Renal pelvis (tissue), 4 donors: ENCODE measurements around the gene RXFP4. TPM values are rescaled to one million over a fixed set of nuclear protein-coding genes. Genes with fewer than 3 reads are reported as not detected.
"Not testable (repeated sequence)": the region's sequence is repeated elsewhere in the genome, so short reads cannot be mapped to it uniquely, and the experiment has no call there.

Source experiments
- DNase-seq: peaks from one replicate; pipeline ENCODE4 v3.0.0-alpha.2; 2013
- polyA plus RNA-seq, 3 donors: library from polyadenylated mRNA; unstranded; fragments of 120-200 nt; gene quantifications; one replicate each; pipeline ENCODE4 v1.2.1, GENCODE V29; 2013; ENCODE audit not compliant: insufficient read length in 3 of 3

Gene RXFP4
- polyA plus RNA-seq, 3 donors: 0.24 TPM; not detected in 2

DNA sequence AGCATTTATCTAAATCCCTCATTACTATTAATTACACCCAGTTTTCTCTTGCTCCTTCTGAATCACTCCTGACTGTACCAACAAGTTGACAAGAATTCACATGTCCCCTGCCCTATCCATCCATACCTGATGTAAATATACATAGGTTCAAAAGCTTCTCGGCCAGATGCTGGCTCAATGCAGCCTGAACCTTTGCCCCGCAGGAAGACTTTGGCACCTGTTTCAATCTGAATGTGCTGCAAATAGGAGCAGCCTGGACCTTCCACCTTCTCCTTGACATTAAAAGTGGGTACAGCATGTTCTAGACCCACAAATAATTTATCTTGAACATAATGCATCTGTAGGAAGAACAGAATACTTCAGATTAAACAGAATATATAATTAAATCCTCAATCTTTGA lies 15.9 kb upstream of the RXFP4 start:
- DNase-seq: no peak

DNA sequence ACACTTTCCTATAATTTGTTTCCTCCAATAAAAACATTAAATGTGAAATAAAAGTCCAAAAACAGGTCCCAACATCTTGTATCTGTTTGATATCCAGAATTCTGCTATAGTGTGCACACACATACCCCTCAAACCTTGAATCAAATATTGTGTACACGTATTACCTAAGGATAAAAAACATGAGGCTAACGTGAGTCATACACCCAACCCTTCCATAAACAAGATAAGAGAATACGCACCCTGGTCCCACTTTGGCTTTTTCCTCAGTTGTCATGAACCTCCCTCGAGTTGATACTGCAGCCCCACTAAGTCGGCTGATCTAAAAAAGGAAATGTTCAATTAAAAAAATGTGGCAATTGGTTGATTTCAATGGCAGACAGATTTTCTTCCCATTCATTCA lies 12.4 kb upstream of the RXFP4 start:
- no peak for DNase-seq

DNA sequence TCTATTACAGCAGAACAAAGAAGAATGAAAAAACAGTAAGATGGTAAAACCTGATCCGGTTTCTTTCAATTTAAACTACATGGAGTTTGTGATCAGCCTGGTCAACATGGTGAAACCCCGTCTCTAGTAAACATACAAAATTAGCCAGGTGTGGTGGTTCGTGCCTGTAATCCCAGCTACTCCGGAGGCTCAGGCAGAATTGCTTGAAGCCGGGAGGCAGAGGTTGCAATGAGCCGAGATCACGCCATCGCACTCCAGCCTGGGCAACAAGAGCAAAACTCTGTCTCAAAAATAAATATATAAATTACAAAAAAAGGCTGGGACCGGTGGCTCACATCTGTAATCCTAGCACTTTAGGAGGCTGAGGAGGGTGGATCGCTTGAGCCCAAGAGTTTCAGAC lies 10.7 kb upstream of the RXFP4 start:
- not testable (repeated sequence) for DNase-seq

DNA sequence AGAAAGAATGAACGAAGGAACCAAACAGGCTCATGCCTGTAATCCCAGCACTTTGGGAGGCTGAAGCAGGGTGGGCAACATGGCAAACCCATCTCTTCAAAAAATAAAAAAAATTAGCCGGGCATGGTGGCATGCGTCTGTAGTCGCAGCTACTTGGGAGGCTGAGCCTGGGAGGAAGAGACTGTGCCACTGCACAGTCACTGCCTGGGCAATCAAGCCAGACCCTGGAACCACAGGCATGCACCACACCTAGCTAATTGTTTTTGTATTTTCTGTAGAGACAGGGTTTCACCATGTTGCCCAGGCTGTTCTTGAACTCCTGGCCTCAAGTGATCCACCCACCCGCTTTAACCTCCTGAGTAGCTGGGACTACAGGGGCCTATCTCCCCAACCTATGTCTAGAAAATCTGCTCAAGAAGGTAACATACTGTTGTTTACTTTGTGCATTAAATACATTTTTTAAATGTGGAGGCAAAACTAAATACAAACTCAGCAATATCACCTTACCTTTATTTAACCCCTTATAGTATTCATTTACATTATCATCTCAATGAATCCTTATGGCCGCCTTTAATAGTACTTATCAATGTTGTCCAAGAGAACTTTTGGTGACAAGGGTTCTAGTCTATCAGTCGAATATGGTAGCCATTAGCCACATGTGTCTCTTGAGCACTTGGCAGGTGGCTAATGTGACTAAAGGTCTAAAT lies 10.0 kb upstream of the RXFP4 start:
- DNase-seq: no peak

DNA sequence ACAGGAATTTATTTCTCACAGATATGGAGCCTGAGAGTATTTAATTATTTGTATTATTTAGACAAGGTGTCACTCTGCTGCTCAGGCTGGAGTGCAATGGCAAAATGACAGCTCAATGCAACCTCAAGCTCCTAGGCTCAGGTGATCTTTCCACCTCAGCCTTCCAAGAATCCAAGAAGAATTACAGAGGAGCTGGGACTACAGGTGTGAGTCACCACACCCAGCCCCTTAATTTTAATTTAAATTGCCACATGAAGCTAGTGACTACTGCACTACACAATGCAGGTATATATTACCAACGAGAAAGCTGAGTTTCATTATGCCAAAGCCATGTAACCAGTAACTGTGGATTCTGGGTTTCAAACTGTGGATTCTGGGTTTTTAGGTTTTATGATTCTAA lies 9.4 kb upstream of the RXFP4 start:
- no peak for DNase-seq

DNA sequence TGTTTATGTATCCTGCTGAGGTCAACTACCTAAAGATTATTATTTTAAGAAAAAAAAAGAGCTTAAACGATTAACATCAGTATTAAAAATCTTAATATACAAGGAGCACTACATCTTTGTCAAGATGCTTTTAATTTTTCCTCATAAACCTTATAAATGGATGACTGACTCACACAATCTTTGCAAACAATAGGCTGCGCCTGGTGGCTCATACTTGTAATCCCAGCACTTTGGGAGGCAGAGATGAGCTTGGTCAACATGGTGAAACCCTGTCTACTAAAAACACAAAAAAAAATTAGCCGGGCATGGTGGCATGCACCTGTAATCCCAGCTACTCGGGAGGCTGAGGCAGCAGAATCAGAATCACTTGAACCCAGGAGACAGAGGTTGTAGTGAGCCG lies 9.0 kb upstream of the RXFP4 start:
- no peak for DNase-seq

DNA sequence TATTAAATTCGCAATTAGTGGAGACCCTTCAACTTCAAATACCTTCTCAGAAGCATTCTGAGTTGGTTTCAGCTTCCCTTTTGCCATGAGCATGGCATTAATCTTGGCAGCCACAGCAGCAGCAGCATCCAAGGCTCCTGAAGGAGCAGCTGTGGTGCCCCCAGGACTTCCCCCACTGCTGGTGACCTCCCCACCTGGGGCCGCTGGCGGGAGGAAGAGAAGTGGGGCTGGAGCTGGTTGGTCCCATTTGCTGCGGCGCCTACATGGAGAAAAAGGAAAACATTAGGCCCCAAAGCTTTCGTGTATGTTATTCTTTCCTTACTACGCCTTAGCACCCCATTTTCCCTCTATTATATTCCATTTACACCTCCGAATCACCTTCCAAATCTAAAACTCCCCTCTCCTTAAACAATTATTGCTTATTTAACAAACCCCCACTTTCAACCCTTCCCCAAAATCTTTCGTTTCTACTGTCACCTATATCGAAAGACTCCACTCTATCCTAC lies 7.8 kb upstream of the RXFP4 start:
- DNase-seq: no peak

DNA sequence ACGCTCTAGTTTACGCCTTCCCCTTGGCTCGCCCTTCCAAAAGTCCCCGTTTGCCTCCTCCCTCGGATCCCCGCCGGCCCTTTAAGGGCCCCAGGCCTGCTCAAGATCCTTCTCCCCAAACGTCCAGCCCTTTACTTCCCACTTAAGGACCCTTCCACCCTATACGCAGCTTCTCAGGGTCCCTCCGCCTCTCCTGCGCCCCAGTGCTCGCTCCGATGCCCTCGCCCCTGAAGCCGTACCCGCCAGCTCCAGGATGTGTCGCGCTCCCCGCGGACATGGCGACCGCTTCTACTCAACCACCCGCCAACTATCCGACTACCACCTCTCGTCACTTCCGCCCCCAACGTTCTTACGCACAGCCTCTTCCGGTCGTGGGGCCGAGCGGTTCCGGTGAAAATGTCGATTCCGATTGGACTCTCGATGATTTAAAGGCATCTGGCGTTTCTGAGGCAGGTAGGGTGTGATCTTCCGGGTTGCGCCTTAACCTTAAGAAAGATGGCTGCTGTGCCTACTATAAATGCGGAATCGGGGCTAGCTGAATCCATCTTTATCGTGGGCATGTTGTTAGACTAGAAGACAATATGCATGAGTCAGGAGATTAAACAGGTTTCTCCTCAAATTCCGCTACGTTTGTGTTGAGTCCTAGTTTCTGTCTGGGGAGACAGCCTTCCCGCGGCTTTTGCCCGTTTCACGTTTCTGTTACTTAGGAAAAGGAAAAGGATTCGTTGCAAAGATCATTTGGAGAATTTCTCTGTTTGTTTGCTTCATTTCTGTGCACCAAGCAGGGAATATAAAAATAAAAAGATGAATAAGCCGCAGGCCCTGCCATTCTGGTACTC lies 7.1 kb upstream of the RXFP4 start, which contains the start of gene KHDC4:
Gene KHDC4, minus strand, starts transcription at position 317 of the 839 bp plus-strand sequence. Its CDS starts 40 bp downstream, at position 277.
- DNase-seq: peak; percentile 100

DNA sequence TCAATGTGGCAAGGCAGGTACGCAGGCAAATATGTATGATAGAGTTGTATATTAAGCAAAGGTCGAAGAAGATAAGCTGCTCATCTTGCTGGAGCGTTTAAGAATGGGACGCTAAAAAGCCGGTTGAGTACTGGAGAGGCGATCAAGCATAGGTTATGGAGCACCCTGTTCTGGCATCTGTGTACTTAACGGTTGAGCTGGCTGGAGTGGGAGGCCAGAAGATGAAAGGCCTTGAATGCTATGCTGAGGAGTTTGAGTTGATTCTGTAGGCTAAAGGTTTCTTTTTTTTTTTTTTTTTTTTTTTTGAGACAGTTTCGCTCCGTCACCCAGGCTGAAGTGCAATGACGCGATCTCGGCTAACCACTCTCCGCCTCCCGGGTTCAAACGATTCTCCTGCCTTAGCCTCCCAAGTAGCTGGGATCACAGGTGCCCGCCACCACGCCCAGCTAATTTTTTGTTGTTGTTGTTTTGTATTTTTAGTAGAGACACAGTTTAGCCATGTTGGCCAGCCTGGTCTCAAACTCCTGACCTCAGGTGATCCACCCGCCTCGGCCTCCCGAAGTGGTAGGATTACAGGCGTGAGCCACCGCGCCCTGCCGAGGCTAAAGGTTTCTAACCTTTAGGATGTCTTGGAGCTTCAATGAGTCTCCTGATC lies 6.4 kb upstream of the RXFP4 start:
- peak; percentile 54 for DNase-seq

DNA sequence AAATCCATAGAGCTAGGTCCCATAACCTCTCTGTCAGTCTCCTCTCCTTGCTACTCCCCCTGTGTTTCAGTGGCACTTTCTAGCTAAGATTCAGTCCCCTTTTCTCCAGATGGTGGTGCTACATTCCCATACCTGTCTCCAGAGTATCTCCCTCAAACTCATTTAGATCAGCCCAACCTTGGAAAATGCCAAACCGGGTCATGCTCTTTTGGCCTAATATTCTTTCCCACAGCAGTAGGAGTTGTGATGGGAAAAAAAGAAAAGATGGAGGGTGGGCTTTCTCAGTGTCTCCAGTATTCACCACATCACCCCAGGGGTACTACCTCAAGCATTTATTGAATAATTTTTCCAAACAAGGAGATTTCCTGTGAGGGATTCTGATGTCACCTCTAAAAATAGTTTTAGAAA lies 3.2 kb upstream of the RXFP4 start:
- peak; percentile 69 for DNase-seq

DNA sequence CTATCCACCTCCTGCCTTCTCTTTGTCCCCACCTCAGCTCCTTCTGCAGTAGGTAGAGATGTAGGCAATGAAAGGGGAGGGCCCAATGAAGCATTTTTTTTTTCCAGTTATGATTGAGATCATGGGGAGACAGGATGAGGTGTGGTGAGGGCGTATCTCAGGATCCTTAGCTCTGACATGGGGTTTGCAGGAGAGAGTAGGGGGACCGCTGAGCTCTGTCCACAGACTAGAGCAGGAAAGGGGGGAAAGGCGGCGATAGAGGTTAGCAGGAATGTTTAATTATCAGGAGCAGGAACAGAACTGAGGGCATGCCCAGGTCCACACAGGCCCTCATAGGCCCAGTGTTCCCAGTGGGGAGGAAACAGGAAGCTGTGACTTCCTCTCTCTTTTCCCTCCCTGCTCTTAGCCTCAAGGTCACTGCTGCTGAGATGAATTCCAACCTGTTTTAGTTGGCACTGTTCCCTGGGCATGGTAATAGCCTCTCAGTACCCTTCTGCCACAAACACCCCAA lies 901 bp upstream of the RXFP4 start:
- DNase-seq: peak; percentile 54

DNA sequence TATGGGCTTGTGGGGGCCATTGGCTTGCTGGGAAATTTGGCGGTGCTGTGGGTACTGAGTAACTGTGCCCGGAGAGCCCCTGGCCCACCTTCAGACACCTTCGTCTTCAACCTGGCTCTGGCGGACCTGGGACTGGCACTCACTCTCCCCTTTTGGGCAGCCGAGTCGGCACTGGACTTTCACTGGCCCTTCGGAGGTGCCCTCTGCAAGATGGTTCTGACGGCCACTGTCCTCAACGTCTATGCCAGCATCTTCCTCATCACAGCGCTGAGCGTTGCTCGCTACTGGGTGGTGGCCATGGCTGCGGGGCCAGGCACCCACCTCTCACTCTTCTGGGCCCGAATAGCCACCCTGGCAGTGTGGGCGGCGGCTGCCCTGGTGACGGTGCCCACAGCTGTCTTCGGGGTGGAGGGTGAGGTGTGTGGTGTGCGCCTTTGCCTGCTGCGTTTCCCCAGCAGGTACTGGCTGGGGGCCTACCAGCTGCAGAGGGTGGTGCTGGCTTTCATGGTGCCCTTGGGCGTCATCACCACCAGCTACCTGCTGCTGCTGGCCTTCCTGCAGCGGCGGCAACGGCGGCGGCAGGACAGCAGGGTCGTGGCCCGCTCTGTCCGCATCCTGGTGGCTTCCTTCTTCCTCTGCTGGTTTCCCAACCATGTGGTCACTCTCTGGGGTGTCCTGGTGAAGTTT lies 550 bp downstream of the RXFP4 start:
- no peak for DNase-seq

DNA sequence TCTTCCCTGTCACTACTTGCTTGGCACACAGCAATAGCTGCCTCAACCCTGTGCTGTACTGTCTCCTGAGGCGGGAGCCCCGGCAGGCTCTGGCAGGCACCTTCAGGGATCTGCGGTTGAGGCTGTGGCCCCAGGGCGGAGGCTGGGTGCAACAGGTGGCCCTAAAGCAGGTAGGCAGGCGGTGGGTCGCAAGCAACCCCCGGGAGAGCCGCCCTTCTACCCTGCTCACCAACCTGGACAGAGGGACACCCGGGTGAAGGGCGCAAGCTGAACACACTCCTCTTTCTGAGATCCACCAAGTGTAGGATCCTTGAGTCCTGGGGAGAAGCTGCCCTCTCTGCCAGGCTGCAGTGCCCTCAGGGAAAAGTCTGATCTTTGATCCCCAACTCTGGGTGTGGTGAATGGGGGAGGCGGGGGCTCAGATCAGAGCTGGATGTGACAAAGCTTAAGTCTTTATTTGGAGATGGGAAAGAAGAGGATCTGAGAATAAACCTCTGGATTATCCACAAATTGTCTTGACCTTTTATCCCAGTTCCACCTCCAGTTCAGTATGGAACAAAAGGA lies 1.2 kb downstream of the RXFP4 start:
- no peak for DNase-seq

DNA sequence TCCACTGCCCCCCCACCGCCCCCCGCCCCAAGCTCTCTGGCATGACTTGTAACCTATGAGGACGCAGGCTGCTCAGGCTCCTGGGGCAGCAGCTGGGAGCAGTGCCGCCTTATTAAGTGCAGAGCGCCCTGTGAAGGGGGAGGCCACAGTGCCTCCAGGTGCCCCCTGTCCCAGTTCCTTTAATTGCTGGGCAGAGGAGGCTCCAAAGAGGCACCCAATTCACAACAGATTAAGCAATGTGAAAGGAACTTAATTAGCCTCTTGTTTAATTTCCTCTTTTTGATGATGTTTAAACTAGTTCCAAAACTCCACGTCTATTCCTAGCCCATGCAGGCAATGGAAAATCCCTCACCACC lies 3.0 kb downstream of the RXFP4 start:
- no peak for DNase-seq

DNA sequence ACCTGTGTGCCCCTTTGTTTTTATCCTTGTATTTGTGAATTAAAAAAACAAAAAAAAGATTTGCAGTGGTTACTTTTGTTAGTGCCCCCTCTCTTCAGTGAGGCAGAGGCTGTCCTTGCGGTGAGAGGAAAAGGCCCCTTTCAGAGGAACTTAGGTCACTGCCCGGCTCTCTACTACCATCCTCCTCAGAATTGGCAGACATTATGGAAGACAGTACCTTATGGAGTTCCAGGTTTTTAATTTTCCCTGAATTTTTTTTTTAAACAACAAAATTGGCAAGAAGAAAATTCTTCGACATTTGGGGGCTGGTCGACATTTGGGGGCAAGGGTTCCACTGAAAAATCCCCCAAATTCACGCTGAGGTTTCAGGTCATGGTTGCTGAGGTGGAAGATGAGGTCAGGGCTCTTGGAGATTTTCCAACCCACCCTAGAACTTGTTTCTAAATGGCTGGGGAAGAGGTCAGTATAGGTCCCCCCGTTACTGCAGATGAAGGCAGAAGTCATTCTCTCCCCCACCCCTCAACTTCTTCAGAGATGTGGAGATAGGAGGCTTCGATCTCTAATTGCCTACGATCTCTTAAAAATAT lies 5.3 kb downstream of the RXFP4 start:
- DNase-seq: no peak

DNA sequence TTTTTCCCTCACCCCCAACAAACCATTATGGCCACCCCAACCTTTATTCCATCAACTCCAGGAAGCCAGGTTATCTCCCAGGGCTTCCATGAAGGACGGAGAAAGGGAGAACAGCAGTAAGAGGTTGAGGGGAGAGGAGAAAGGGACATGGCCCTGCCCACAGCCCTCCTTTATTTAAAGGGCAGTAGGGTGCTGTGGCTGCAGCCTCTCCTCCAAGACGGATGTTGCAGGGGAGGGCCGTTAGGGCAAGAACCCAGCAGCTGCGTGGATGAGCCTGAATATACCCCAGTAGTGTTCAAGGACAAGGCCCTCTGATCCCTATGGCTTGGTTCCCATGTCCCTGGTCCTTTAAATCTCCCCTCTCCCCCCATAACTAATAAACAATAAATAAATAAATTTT lies 5.9 kb downstream of the RXFP4 start:
- DNase-seq: no peak

DNA sequence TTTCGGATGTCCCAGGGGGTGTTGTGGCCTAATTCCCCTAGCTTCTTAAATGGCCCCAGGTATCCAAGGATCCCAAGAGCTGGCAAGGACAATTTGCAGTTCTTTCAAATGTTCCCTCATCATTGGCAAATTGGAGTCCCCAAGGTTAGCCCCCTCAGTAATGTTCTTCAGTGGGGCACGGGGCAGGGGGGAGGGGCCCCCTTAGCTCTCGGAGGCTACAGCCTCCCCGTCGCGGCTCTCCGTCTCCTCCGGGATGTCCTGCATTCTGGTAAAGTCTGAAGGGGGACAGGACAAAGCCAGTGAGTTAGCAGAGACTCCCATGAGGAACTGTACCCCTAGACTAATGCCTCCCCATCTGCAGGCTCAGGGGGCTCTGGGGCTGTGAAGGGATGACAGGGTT lies 6.3 kb downstream of the RXFP4 start:
- DNase-seq: no peak

DNA sequence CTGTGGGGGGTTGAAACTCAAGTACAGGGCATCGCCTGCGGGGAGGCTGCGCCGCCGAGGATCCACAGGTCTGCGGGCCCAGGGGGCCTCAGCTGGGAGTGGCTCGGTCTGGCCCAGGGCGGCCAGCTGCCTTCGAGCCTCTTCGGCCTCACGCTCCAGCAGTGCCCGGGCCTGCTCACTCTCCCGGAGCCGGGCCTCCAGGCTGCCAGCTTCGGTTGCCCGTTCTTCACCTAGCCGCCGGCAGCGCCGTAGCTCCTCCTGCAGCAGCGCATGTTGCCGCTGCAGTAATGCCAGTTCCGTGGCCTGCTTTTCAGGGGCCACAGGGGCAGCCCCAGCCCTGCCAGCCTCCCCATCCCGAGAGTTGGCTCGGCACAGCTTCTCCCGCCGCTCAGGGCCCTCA lies 9.4 kb downstream of the RXFP4 start:
- no peak for DNase-seq

DNA sequence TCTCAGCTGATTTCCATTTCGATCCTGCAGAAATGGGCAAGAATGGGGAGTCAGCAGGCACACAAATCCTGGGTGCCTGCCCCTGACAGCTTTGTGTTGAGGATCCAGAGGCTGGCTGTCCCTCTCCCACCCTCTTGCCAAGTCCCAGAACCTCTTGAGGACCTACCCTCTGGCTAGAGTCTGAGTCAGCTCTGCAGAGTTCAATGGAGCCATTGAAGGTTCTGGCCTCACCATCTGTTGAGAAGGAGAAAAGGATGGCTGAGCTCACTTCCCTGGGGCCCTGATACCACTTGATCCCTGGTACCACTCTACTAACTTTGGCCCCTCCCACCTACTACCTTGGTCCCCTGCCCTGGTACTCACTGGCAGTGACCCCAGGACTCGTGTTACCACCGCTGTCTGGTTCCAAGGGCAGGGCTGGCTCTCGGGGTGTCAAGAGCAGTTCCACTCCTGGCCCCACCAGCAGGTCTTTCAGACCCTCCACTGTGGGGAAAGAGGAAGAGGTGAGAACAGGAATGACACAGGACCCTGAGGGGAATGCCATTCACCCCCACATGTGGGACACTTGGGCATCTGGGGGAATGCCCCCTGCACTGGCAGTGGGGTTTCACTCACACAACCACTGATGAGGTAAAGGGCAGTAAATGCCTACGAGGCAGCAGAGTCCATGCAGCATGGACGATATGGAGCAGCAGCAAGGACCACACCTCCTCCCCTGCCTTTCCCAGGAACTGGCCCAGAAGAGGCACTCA lies 10.5 kb downstream of the RXFP4 start:
- DNase-seq: no peak

DNA sequence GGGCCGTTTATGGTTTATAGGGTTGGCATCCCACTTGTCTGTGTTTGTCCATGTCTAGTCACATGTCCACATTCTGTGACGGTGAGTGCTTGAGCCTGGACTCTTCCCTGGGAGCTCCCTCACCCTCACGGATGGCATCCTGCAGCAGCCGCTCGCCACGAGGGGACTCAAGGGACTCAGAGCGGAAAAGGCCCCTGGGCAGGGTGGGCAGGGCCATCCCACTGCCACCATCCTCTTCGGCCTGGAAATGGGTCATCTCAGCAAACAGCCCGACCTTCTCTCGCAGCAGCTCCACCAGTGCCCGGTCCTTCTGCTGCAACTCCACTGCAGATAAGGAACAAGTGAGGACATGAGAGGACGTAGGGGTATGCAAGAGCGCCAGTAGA lies 11.1 kb downstream of the RXFP4 start:
- no peak for DNase-seq
